H1 (cell line): ENCODE results near the gene DOK6.
"Not testable (repeated sequence)": the region's sequence is repeated elsewhere in the genome, so short reads cannot be mapped to it uniquely, and the experiment has no call there.

Experiments used
- BCL11A ChIP-seq, 2 experiments: IDR thresholded peaks; one replicate each; pipeline ENCODE4 v1.6.1; 2011; ENCODE audit warnings: low read depth in 2 of 2, low read length in 2 of 2, mild to moderate bottlenecking in 2 of 2
- CHD2 ChIP-seq: IDR thresholded peaks from 2 replicates; pipeline ENCODE4 v1.6.1; 2012; ENCODE audit warnings: low read length, improper control_type of control experiment
- CREB1 ChIP-seq: IDR thresholded peaks from 2 replicates; pipeline ENCODE4 v1.6.1; 2012; ENCODE audit warnings: inconsistent platforms
- EZH2 ChIP-seq: fragments of 200-600 bp; sonication (generic); IDR thresholded peaks from 2 replicates; pipeline ENCODE4 v1.7.1; 2012; ENCODE audit warnings: low read depth, mild to moderate bottlenecking, moderate library complexity, low read length, inconsistent platforms; ENCODE audit not compliant: severe bottlenecking
- FOSL1 ChIP-seq: IDR thresholded peaks from 2 replicates; pipeline ENCODE4 v1.6.1; 2011; ENCODE audit warnings: mild to moderate bottlenecking, low read depth, low read length, moderate library complexity; ENCODE audit not compliant: insufficient read depth
- HDAC2 ChIP-seq, 2 experiments: fragments of 300-600 bp in 1 of 2; sonication (generic) in 1 of 2; IDR thresholded peaks; 2 replicates each; pipeline ENCODE4 v1.6.1; 2011 to 2012; ENCODE audit warnings: low read depth in 2 of 2, low read length in 2 of 2, mild to moderate bottlenecking in 2 of 2, moderate library complexity in 2 of 2, borderline replicate concordance in 1 of 2, inconsistent platforms in 1 of 2
- POLR2A ChIP-seq, 2 experiments: IDR thresholded peaks; 1 replicate in 1 of 2; 2 replicates in 1 of 2; pipeline ENCODE4 v1.6.1; 2011; ENCODE audit warnings: low read depth in 2 of 2, low read length in 2 of 2, mild to moderate bottlenecking in 2 of 2; ENCODE audit errors: control extremely low read depth in 1 of 2
- SRF ChIP-seq: IDR thresholded peaks from 2 replicates; pipeline ENCODE4 v1.6.1; 2011; ENCODE audit warnings: mild to moderate bottlenecking, low read depth, low read length, moderate library complexity
- TEAD4 ChIP-seq: IDR thresholded peaks from 2 replicates; pipeline ENCODE4 v1.6.1; 2012; ENCODE audit warnings: low read depth, low read length, inconsistent platforms, mixed read lengths
- TF ChIP-seq, protein P1 (sequence below), 3 experiments: IDR thresholded peaks; 1 replicate in 2 of 3; 2 replicates in 1 of 3; pipeline versions ENCODE4 v1.5.1 to v1.6.1; 2011; ENCODE audit warnings: low read length in 3 of 3, mild to moderate bottlenecking in 3 of 3, inconsistent platforms in 2 of 3, low read depth in 1 of 3, moderate library complexity in 1 of 3; ENCODE audit not compliant: insufficient read depth in 1 of 3; ENCODE audit errors: control extremely low read depth in 1 of 3

DNA sequence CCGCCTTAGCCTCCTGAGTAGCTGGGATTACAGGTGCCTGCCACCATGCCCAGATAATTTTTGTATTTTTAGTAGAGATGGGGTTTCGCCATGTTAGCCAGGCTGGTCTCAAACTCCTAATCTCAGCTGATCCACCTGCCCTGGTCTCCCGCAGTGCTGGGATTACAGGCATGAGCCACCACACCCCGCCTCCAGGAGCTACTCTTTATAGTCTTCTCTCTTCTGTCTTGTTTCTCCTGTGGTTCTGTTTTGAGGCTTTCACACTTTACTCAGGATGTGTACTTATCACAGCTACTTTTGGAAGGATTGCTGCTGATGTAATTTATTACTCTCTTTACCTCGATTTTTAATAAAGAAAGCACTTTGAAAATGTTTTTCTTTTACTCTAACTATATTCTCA lies 261.4 kb downstream of the DOK6 start:
- TF ChIP-seq, protein P1, sequence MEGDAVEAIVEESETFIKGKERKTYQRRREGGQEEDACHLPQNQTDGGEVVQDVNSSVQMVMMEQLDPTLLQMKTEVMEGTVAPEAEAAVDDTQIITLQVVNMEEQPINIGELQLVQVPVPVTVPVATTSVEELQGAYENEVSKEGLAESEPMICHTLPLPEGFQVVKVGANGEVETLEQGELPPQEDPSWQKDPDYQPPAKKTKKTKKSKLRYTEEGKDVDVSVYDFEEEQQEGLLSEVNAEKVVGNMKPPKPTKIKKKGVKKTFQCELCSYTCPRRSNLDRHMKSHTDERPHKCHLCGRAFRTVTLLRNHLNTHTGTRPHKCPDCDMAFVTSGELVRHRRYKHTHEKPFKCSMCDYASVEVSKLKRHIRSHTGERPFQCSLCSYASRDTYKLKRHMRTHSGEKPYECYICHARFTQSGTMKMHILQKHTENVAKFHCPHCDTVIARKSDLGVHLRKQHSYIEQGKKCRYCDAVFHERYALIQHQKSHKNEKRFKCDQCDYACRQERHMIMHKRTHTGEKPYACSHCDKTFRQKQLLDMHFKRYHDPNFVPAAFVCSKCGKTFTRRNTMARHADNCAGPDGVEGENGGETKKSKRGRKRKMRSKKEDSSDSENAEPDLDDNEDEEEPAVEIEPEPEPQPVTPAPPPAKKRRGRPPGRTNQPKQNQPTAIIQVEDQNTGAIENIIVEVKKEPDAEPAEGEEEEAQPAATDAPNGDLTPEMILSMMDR (IDR thresholded peaks at IDR 0.05; ENCODE audit: control extremely low read depth in 1 of 3, insufficient read depth in 1 of 3, low read depth in 1 of 3, low read length in 3 of 3) = not testable (repeated sequence)
- not testable (repeated sequence) for TF ChIP-seq HDAC2 (IDR thresholded peaks at IDR 0.05; ENCODE audit: borderline replicate concordance in 1 of 2, low read depth in 2 of 2, low read length in 2 of 2); POLR2A (IDR thresholded peaks at IDR 0.05; ENCODE audit: control extremely low read depth in 1 of 2, low read depth in 2 of 2, low read length in 2 of 2); CREB1; TEAD4; SRF; EZH2; FOSL1; CHD2; BCL11A (IDR thresholded peaks at IDR 0.05; ENCODE audit: low read depth in 2 of 2, low read length in 2 of 2)
